Renal pelvis (tissue), 4 donors: Measurements from ENCODE around the gene LINS1. TPM values are rescaled to one million over a fixed set of nuclear protein-coding genes. Genes with fewer than 3 reads are reported as not detected.

ENCODE experiments used
- DNase-seq: peaks from one replicate; pipeline ENCODE4 v3.0.0-alpha.2; 2013
- polyA plus RNA-seq, 3 donors: library from polyadenylated mRNA; unstranded; fragments of 120-200 nt; gene quantifications; one replicate each; pipeline ENCODE4 v1.2.1, GENCODE V29; 2013; ENCODE audit not compliant: insufficient read length in 3 of 3

Gene LINS1
- polyA plus RNA-seq, 3 donors = 12.6 to 26.5 (median 25.3) TPM

GRCh38 chr15:100517846-100518245 lies 84.1 kb downstream of the LINS1 start:
- DNase-seq = no peak

Other genes with a start within 250 kb of the LINS1 start
- gene CERS3, start 73.2 kb downstream of the LINS1 start, polyA plus RNA-seq = under 1 TPM in 2 of 3 donors, not detected in 1; 0.03 to 0.40 TPM
- 10 to 100 TPM; 14.8 to 17.0 (median 15.6) TPM for gene ASB7, start 405 bp upstream of the LINS1 start, polyA plus RNA-seq